Measurements from ENCODE around the gene FMNL2.

The FMNL2 gene

GRCh38 chr2:152303951-152304350, 31.0 kb upstream of the FMNL2 start:
- no peak for DNase-seq
- Histone ChIP-seq H3K27me3 (no peaks in the 10 kb centered on the region), H3K9me3 (no peaks in the 10 kb centered on the region), H3K36me3 (no peaks in the 10 kb centered on the region), H3K4me3 (no peak overlapping the region), H3K27ac (no peak overlapping the region), H3K4me1 (no peaks in the 10 kb centered on the region)
- TF ChIP-seq, protein P1, sequence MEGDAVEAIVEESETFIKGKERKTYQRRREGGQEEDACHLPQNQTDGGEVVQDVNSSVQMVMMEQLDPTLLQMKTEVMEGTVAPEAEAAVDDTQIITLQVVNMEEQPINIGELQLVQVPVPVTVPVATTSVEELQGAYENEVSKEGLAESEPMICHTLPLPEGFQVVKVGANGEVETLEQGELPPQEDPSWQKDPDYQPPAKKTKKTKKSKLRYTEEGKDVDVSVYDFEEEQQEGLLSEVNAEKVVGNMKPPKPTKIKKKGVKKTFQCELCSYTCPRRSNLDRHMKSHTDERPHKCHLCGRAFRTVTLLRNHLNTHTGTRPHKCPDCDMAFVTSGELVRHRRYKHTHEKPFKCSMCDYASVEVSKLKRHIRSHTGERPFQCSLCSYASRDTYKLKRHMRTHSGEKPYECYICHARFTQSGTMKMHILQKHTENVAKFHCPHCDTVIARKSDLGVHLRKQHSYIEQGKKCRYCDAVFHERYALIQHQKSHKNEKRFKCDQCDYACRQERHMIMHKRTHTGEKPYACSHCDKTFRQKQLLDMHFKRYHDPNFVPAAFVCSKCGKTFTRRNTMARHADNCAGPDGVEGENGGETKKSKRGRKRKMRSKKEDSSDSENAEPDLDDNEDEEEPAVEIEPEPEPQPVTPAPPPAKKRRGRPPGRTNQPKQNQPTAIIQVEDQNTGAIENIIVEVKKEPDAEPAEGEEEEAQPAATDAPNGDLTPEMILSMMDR (IDR thresholded peaks at IDR 0.05) = no peak
- intact Hi-C loops (cut with DNase I; ENCODE audit: low total_unique reads) = no loop called here

DNA sequence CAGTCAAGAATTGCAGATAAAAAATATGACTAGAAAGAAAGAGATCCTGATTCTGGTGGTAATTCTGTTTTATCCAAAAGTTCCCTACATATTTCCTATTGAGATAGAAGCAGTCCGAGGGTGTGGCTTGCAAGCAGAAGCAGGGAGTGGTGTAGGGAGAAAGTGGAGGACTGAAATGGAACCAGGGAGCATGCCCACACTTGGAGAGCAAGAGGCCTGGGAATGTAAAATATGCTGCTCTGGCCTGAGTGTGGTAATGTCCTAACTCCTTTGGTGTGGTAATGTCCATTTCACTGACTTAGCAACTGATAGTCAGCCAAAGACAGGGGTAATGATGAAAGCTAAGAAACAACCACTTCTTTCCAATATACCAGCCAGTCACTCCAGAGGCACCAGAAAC, 30.1 kb upstream of the FMNL2 start:
- Histone ChIP-seq H3K4me3 (no peak overlapping the region), H3K4me1 (no peaks in the 10 kb centered on the region), H3K27me3 (no peaks in the 10 kb centered on the region), H3K9me3 (no peaks in the 10 kb centered on the region), H3K27ac (no peak overlapping the region), H3K36me3 (no peaks in the 10 kb centered on the region)
- no peak for DNase-seq
- intact Hi-C loops (cut with DNase I; ENCODE audit: low total_unique reads) = no loop called here
- TF ChIP-seq, protein P1 (IDR thresholded peaks at IDR 0.05) = no peak

DNA sequence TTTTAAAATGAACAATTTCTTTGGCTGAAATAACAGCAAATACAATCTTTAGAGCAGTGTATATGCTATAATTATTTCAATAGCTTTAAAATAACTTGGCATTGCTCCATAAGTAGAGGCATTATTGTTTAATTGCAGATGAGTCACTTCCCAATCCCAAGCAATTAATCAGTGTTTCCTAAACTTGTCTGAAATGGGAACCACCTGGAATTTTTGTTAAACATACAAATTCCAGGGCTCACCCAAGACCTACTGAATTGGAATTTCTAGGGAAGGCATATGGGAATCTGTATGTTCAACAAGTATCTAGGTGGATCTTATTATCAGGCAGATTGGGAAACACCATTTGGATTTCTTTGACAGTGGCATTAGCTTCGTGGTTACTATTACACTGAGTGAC, 27.1 kb upstream of the FMNL2 start:
- no peak overlapping the region for H3K27ac ChIP-seq
- no peaks in the 10 kb centered on the region for H3K36me3 ChIP-seq
- DNase-seq = no peak
- intact Hi-C loops (cut with DNase I; ENCODE audit: low total_unique reads) = no loop called here
- TF ChIP-seq, protein P1 (IDR thresholded peaks at IDR 0.05) = no peak
- no peaks in the 10 kb centered on the region for H3K9me3 ChIP-seq
- no peaks in the 10 kb centered on the region for H3K4me1 ChIP-seq
- H3K4me3 ChIP-seq = no peak overlapping the region
- no peaks in the 10 kb centered on the region for H3K27me3 ChIP-seq

DNA sequence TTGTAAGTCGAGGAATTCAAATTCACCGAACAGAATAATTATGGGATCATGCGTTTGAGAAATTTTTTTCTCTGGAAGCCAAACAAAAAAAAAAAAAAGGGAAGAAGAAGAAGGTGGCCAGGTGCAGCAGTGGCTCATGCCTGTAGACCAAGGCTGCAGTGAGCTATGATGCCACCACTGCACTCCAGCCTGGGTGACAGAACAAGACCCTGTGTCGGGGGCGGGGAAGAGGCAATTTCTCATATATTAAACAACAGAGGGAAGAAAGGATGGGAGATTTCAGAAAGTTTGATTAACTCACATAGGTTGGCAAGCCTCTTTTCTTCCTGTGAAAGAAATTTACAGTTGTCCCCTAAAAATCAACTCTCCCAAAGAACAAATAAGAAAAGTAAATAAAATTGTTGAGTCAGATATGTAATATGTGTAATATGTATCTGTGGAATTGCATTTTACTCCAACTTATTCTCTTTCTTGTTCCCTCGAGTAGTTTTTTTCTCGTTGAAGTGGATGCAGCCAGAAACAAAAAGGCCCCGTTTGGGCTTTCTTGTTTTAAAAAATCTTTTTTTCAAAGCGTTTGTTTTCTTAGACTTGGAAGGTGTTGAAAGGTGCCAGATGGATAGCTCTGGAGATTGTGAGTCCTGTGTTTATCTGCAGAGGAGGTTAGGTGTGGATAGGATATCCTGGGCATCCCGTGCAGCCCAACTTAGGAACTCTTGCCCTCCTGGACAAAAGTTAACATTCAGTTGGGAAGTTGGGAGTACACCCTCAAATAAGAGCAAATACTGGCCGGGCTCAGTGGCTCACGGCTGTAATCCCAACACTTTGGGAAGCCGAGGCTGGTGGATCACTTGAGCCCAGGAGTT, 25.4 kb upstream of the FMNL2 start:
- DNase-seq = no peak
- no peak overlapping the region for H3K27ac ChIP-seq
- TF ChIP-seq, protein P1 (IDR thresholded peaks at IDR 0.05) = no peak
- H3K36me3 ChIP-seq = no peaks in the 10 kb centered on the region
- no peak overlapping the region for H3K4me3 ChIP-seq
- H3K27me3 ChIP-seq = no peaks in the 10 kb centered on the region
- intact Hi-C loops (cut with DNase I; ENCODE audit: low total_unique reads) = no loop called here
- H3K9me3 ChIP-seq = no peaks in the 10 kb centered on the region
- H3K4me1 ChIP-seq = no peaks in the 10 kb centered on the region

GRCh38 chr2:152319822-152320570, 15.0 kb upstream of the FMNL2 start:
- Histone ChIP-seq H3K27ac (no peak overlapping the region), H3K27me3 (no peaks in the 10 kb centered on the region), H3K9me3 (no peaks in the 10 kb centered on the region), H3K4me1 (no peaks in the 10 kb centered on the region), H3K4me3 (no peak overlapping the region), H3K36me3 (no peaks in the 10 kb centered on the region)
- DNase-seq = no peak
- intact Hi-C loops (cut with DNase I; ENCODE audit: low total_unique reads) = no loop called here
- TF ChIP-seq, protein P1 (IDR thresholded peaks at IDR 0.05) = no peak
